ENCODE measurements around the gene MRPL14. TPM values are rescaled to one million over a fixed set of nuclear protein-coding genes. Genes with fewer than 3 reads are reported as not detected.
"Not testable (repeated sequence)": the region's sequence is repeated elsewhere in the genome, so short reads cannot be mapped to it uniquely, and the experiment has no call there.

The MRPL14 gene
- total RNA-seq, 4 donors from 2014 or later: 41.7 to 60.3 (median 53.6) TPM

DNA sequence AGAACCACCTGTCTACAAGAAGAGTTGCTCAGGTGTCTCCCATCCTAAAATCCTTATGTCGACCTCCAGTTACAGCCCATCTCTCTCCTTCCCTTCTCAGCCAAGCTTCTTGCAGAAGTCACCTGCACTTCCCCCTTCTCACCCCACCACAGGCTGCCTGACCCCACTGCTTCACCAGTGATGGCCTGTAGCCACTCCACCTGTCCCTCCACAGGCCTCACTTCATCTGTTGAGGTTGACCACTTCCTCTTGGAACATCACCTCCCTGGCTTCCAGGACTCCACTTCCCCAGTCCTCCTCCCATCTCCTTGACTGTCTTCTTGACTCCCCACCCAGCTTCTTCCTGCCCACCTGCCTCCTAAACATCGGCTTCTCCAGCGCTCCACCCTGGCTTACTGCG, 25.4 kb downstream of the MRPL14 start:
- intact Hi-C loops (cut with DNase I): loop anchor here (2.0 kb wide), 1 partner anchor 51 kb away; no protein-coding TSS in a partner anchor
- Histone ChIP-seq H3K27ac (no peak overlapping the region), H3K9me3 (no peaks in the 10 kb centered on the region), H3K4me3 (no peak overlapping the region), H3K27me3 (no peaks in the 10 kb centered on the region), H3K4me1 (peaks cover 0 to 23% (median 8%) of the 10 kb centered on the region in 3 donors), H3K36me3 (peaks cover 0 to 57% (median 4%) of the 10 kb centered on the region in 3 donors)
- TF ChIP-seq, protein P1, sequence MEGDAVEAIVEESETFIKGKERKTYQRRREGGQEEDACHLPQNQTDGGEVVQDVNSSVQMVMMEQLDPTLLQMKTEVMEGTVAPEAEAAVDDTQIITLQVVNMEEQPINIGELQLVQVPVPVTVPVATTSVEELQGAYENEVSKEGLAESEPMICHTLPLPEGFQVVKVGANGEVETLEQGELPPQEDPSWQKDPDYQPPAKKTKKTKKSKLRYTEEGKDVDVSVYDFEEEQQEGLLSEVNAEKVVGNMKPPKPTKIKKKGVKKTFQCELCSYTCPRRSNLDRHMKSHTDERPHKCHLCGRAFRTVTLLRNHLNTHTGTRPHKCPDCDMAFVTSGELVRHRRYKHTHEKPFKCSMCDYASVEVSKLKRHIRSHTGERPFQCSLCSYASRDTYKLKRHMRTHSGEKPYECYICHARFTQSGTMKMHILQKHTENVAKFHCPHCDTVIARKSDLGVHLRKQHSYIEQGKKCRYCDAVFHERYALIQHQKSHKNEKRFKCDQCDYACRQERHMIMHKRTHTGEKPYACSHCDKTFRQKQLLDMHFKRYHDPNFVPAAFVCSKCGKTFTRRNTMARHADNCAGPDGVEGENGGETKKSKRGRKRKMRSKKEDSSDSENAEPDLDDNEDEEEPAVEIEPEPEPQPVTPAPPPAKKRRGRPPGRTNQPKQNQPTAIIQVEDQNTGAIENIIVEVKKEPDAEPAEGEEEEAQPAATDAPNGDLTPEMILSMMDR (IDR thresholded peaks at IDR 0.05): no peak
- WGBS, 2 donors: 84 to 88% methylated on average over 4 of the region's 4 CpGs
- no peak for DNase-seq

DNA sequence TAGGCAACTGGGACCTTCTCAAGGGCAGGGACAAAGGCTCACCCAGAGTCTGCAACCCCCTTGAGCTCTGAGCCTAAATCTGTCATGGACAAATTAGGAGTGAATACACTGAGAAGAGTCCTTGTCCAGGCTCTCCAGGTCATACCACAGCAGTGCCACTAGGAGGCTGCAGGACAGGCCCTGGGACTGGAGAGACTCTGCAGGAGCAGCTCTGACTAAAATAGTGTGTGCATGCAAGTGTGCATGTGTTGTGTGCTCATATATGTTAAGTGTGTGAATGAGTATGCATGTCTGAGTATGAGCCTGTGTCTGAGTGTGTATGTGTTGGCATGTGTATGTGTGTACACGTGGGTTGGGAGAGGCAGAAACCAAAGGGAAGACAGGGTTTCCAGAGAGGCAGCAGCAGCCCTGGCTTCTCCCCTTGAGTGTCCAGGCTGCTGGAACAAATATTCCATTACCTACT, 27.1 kb downstream of the MRPL14 start:
- no peak for DNase-seq
- WGBS, 2 donors: 29 to 46% methylated on average over 1 of the region's 1 CpG
- intact Hi-C loops (cut with DNase I): loop anchor here (2.0 kb wide), 1 partner anchor 53 kb away; no protein-coding TSS in a partner anchor
- H3K36me3 ChIP-seq: peaks cover 0 to 40% (median 4%) of the 10 kb centered on the region in 3 donors
- H3K4me1 ChIP-seq: peaks cover 0 to 17% (median 0%) of the 10 kb centered on the region in 3 donors
- no peak for TF ChIP-seq POLR2A (IDR thresholded peaks at IDR 0.05)
- TF ChIP-seq, protein P1 (IDR thresholded peaks at IDR 0.05): peak in 5 of 6 experiments; percentile 21 to 67 (median 44)
- no peak overlapping the region for H3K27ac ChIP-seq
- H3K27me3 ChIP-seq: no peaks in the 10 kb centered on the region
- H3K4me3 ChIP-seq: no peak overlapping the region
- H3K9me3 ChIP-seq: no peaks in the 10 kb centered on the region

DNA sequence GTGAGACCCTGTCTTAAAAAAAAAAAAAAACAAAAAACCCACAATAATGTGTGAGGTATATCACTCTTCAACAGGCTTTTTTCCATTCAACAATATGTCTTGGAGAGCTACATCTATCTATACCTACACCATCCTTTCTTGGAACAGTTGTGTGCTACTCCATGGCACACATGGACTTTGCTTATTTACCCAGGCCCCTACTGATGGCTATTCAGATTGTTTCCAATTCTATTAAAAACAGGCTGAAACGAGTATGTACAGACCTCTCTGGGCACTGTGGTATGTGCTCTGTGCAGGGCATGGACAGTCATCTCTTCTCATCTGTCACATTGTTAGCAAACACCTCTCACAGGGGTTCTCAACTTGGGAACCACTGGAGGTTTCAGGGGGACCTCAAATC, 28.1 kb downstream of the MRPL14 start:
- Histone ChIP-seq H3K27ac (no peak overlapping the region), H3K4me1 (peaks cover 0 to 10% (median 0%) of the 10 kb centered on the region in 3 donors), H3K36me3 (peaks cover 0 to 35% (median 2%) of the 10 kb centered on the region in 3 donors), H3K27me3 (no peaks in the 10 kb centered on the region), H3K9me3 (no peaks in the 10 kb centered on the region), H3K4me3 (no peak overlapping the region)
- DNase-seq: no peak
- WGBS, 2 donors: 40 to 44% methylated on average over 1 of the region's 1 CpG
- intact Hi-C loops (cut with DNase I): loop anchor here (10.0 kb wide), 1 partner anchor 156 kb away; the partner anchor contains the start of gene SLC35B2
- TF ChIP-seq, protein P1 (IDR thresholded peaks at IDR 0.05): no peak
- no peak for TF ChIP-seq POLR2A (IDR thresholded peaks at IDR 0.05)

DNA sequence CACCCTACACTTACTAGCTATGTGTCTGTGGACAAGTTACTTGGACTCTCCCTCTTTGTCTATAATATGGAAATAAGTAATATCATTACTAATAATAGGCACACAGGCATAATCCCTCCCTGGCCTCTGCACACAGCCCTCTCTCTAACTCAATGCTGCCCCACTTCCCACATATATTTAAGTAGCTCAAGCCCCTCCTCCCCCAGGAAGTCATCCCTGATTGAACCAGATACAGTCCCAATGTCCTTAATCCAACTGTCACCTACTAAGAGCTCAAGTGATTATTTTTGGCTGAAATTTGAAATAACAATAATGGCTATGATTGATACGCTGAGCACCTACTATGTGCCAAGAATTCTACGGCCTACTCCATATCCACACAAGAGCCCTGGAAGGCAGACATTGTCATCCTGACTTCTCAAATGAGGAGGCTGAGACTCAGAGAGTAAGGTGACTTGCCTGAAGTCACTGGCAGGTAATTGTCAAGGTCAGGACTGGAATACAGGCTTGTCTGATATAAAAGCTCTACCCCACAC, 29.4 kb downstream of the MRPL14 start:
- no peak for TF ChIP-seq POLR2A (IDR thresholded peaks at IDR 0.05)
- TF ChIP-seq, protein P1 (IDR thresholded peaks at IDR 0.05): no peak
- WGBS, 2 donors: 94 to 100% methylated on average over 1 to 2 of the region's 2 CpGs
- peaks cover 0 to 25% (median 0%) of the 10 kb centered on the region in 3 donors for H3K36me3 ChIP-seq
- peaks cover 0 to 5% (median 0%) of the 10 kb centered on the region in 3 donors for H3K4me1 ChIP-seq
- H3K27me3 ChIP-seq: no peaks in the 10 kb centered on the region
- no peak overlapping the region for H3K27ac ChIP-seq
- intact Hi-C loops (cut with DNase I): loop anchor here (10.0 kb wide), 1 partner anchor 157 kb away; the partner anchor contains the start of gene SLC35B2
- no peaks in the 10 kb centered on the region for H3K9me3 ChIP-seq
- DNase-seq: no peak
- no peak overlapping the region for H3K4me3 ChIP-seq

DNA sequence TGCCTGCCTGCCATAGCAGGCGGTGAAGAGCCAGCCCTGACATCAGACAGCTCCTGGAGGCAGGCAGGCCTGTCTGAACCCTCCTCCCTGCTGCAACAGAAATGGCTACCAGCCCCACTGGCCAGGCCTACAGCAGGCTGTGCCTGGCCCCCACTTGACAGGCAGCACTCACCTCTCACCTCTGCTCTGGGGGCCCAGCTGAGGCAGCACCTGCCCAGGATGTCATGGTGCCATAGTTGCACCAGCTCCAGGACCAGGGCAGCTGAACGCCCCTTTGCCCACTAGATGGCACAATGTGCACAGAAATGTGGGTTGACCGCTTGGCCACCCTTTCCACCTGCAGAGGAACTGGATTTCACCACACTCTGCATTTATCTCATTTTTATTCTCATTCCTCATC, 30.6 kb downstream of the MRPL14 start:
- Histone ChIP-seq H3K4me3 (no peak overlapping the region), H3K27me3 (no peaks in the 10 kb centered on the region), H3K27ac (no peak overlapping the region), H3K36me3 (peaks cover 0 to 25% (median 0%) of the 10 kb centered on the region in 3 donors), H3K4me1 (peaks cover 0 to 5% (median 0%) of the 10 kb centered on the region in 3 donors), H3K9me3 (no peaks in the 10 kb centered on the region)
- WGBS, 2 donors: 24 to 25% methylated on average over 2 to 3 of the region's 3 CpGs
- intact Hi-C loops (cut with DNase I): loop anchor here (10.0 kb wide), 1 partner anchor 158 kb away; the partner anchor contains the start of gene SLC35B2
- DNase-seq: no peak
- TF ChIP-seq, protein P1 (IDR thresholded peaks at IDR 0.05): peak; percentile 72 to 87 (median 77)
- TF ChIP-seq POLR2A (IDR thresholded peaks at IDR 0.05): no peak

DNA sequence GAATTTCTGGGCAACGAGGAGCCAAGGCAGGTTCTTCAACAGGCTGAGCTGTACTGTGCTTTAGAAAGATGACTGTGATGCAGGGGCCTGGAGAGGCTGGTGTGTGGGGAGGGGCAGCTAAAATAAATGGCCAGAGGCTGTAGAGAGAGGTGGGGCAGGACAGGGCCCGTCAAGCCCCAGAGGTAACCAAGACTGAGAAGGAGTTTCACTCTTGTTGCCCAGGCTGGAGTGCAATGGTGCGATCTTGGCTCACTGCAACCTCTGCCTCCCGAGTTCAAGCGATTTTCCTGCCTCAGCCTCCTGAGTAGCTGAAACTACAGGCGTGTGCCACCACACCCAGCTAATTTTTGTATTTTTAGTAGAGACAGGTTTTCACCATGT, 32.0 kb downstream of the MRPL14 start:
- not testable (repeated sequence) for DNase-seq, H3K9me3 ChIP-seq, H3K4me3 ChIP-seq, H3K27me3 ChIP-seq, H3K27ac ChIP-seq, H3K4me1 ChIP-seq
- WGBS, 2 donors: 50 to 86% methylated on average over 3 to 4 of the region's 6 CpGs
- intact Hi-C loops (cut with DNase I): loop anchor here (10.0 kb wide), 1 partner anchor 160 kb away; the partner anchor contains the start of gene SLC35B2
- H3K36me3 ChIP-seq: peaks cover 0 to 20% (median 0%) of the 10 kb centered on the region in 3 donors

All from esophagus squamous epithelium (tissue), 5 donors.